IMR-90 (cell line): ENCODE measurements around the gene SLC13A5. TPM values are rescaled to one million over a fixed set of nuclear protein-coding genes. Genes with fewer than 3 reads are reported as not detected.

Experiments
- ATAC-seq: fragments of 200-7000 bp; cut with Tn5 transposase; 2 replicates; pipeline ENCODE4 v1.9.1; 2020; ENCODE audit warnings: low read depth, mild to moderate bottlenecking, moderate library complexity
- BruUV-seq: library from RNA; stranded (reverse); fragments of 400-500 nt; replicated peaks from 2 replicates; lab custom pipeline; 2021; lab: Mats Ljungman, UMichigan
- CTCF ChIA-PET: fragments of 300-600 bp; formaldehyde crosslinking; extraction: SDS; loops from one replicate; lab custom pipeline; 2021; ENCODE audit warnings: antibody characterized with exemption; lab: Yijun Ruan, JAX
- POLR2A ChIA-PET: fragments of 300-600 bp; sonication (Branson Sonifier 250); formaldehyde crosslinking; loops from one replicate; lab custom pipeline; 2022; ENCODE audit warnings: antibody characterized with exemption; ENCODE audit not compliant: unreplicated experiment; lab: Charles Lee
- DNase-seq: peaks from one replicate; pipeline ENCODE4 v3.0.0; 2013
- H2AFZ ChIP-seq: replicated peaks from 2 replicates; pipeline ENCODE3; 2013; ENCODE audit warnings: low read length, mild to moderate bottlenecking; ENCODE audit not compliant: poor library complexity
- H2AK5ac ChIP-seq: 2 replicates; pipeline ENCODE4 v1.6.1; 2013; ENCODE audit warnings: low read depth, low read length, inconsistent platforms
- H2AK9ac ChIP-seq: replicated peaks from 2 replicates; pipeline ENCODE3; 2013; ENCODE audit warnings: mild to moderate bottlenecking, low read depth, low read length, moderate library complexity; ENCODE audit not compliant: poor library complexity
- H2BK120ac ChIP-seq: 2 replicates; pipeline ENCODE4 v1.6.1; 2013; ENCODE audit warnings: low read depth, low read length, inconsistent platforms
- H2BK15ac ChIP-seq: 3 replicates; pipeline ENCODE4 v1.6.1; 2013; ENCODE audit warnings: low read depth, low read length, inconsistent platforms
- H2BK20ac ChIP-seq: 2 replicates; pipeline ENCODE4 v1.6.1; 2013; ENCODE audit warnings: low read depth, mild to moderate bottlenecking, inconsistent platforms, low read length, moderate library complexity
- H2BK5ac ChIP-seq: 2 replicates; pipeline ENCODE4 v1.6.1; 2013; ENCODE audit warnings: mild to moderate bottlenecking, low read depth, low read length, inconsistent platforms; ENCODE audit not compliant: poor library complexity, severe bottlenecking
- H3K14ac ChIP-seq: replicated peaks from 2 replicates; pipeline ENCODE4 v1.6.1; 2013; ENCODE audit warnings: low read depth, low read length, inconsistent platforms
- H3K18ac ChIP-seq: 2 replicates; pipeline ENCODE4 v1.6.1; 2013; ENCODE audit warnings: low read depth, low read length, control low read depth
- H3K23ac ChIP-seq: 2 replicates; pipeline ENCODE4 v1.6.1; 2013; ENCODE audit warnings: low read depth, low read length, inconsistent platforms
- H3K27ac ChIP-seq: 2 replicates; pipeline ENCODE4 v1.5.1; 2013; ENCODE audit warnings: mild to moderate bottlenecking, control low read depth, low read length; ENCODE audit not compliant: insufficient read depth
- H3K27me3 ChIP-seq: 2 replicates; pipeline ENCODE4 v1.6.1; 2013; ENCODE audit warnings: low read length; ENCODE audit not compliant: control insufficient read depth, insufficient read depth
- H3K36me3 ChIP-seq: 2 replicates; pipeline ENCODE4 v1.6.1; 2013; ENCODE audit warnings: low read length, mixed read lengths; ENCODE audit not compliant: control insufficient read depth, insufficient read depth
- H3K4ac ChIP-seq: 2 replicates; pipeline ENCODE4 v1.6.1; 2013; ENCODE audit warnings: low read depth, low read length, inconsistent platforms
- H3K4me1 ChIP-seq: 2 replicates; pipeline ENCODE4 v1.6.1; 2013; ENCODE audit warnings: low read length, mixed read lengths; ENCODE audit not compliant: control insufficient read depth, insufficient read depth
- H3K4me2 ChIP-seq: 2 replicates; pipeline ENCODE4 v1.6.1; 2013; ENCODE audit warnings: low read depth, mild to moderate bottlenecking, control low read depth, low read length, moderate library complexity
- H3K4me3 ChIP-seq: 2 replicates; pipeline ENCODE4 v1.5.1; 2013; ENCODE audit warnings: low read depth, mild to moderate bottlenecking, control low read depth, low read length, moderate library complexity; ENCODE audit not compliant: insufficient read depth
- H3K56ac ChIP-seq: 2 replicates; pipeline ENCODE4 v1.6.1; 2013; ENCODE audit warnings: low read length, inconsistent platforms; ENCODE audit not compliant: insufficient read depth; ENCODE audit errors: extremely low read depth
- H3K79me1 ChIP-seq, 2 experiments: 2 replicates each; pipeline ENCODE4 v1.6.1; 2013; ENCODE audit warnings: low read length in 2 of 2, inconsistent platforms in 1 of 2, low read depth in 1 of 2
- H3K9ac ChIP-seq: 2 replicates; pipeline ENCODE4 v1.6.1; 2013; ENCODE audit warnings: low read depth, low read length, control low read depth
- H3K9me1 ChIP-seq: 2 replicates; pipeline ENCODE4 v1.6.1; 2013; ENCODE audit warnings: low read length, inconsistent platforms; ENCODE audit not compliant: insufficient read depth
- H3K9me3 ChIP-seq: 2 replicates; pipeline ENCODE4 v1.6.1; 2013; ENCODE audit warnings: low read length; ENCODE audit not compliant: control insufficient read depth, insufficient read depth
- H4K20me1 ChIP-seq: 2 replicates; pipeline ENCODE4 v1.6.1; 2013; ENCODE audit warnings: low read length, inconsistent platforms; ENCODE audit not compliant: insufficient read depth
- H4K5ac ChIP-seq: 2 replicates; pipeline ENCODE4 v1.6.1; 2013; ENCODE audit warnings: mild to moderate bottlenecking, low read depth, low read length, control low read depth
- H4K8ac ChIP-seq, 2 experiments: 2 replicates each; pipeline ENCODE4 v1.6.1; 2013; ENCODE audit warnings: low read depth in 2 of 2, low read length in 2 of 2, control low read depth in 1 of 2, inconsistent platforms in 1 of 2
- H4K91ac ChIP-seq: 2 replicates; pipeline ENCODE4 v1.6.1; 2013; ENCODE audit warnings: low read depth, low read length, inconsistent platforms; ENCODE audit not compliant: insufficient read depth
- BHLHE40 ChIP-seq: fragments of 150-350 bp; IDR thresholded peaks from 2 replicates; pipeline ENCODE4 v1.6.1; 2016; ENCODE audit warnings: mild to moderate bottlenecking, low read depth, low read length
- CEBPB ChIP-seq: IDR thresholded peaks from 2 replicates; pipeline ENCODE4 v1.6.1; 2012; ENCODE audit warnings: low read depth, low read length, improper control_type of control experiment
- CHD1 ChIP-seq: IDR thresholded peaks from 2 replicates; pipeline ENCODE4 v1.6.1; 2012; ENCODE audit warnings: low read depth, low read length, improper control_type of control experiment
- ELK1 ChIP-seq: fragments of 150-350 bp; IDR thresholded peaks from 2 replicates; pipeline ENCODE4 v1.6.1; 2016; ENCODE audit warnings: low read depth, mild to moderate bottlenecking, low read length, moderate library complexity, borderline replicate concordance
- FOS ChIP-seq: fragments of 150-350 bp; IDR thresholded peaks from 2 replicates; pipeline ENCODE4 v1.6.1; 2016; ENCODE audit warnings: low read depth, low read length
- MAFK ChIP-seq: IDR thresholded peaks from 2 replicates; pipeline ENCODE4 v1.6.1; 2012; ENCODE audit warnings: low read depth, low read length, improper control_type of control experiment
- MAZ ChIP-seq: IDR thresholded peaks from 2 replicates; pipeline ENCODE4 v1.6.1; 2012; ENCODE audit warnings: low read depth, mild to moderate bottlenecking, low read length, improper control_type of control experiment, moderate library complexity, borderline replicate concordance
- MXI1 ChIP-seq: IDR thresholded peaks from 2 replicates; pipeline ENCODE4 v1.6.1; 2012; ENCODE audit warnings: low read depth, mild to moderate bottlenecking, low read length, moderate library complexity, borderline replicate concordance
- NFE2L2 ChIP-seq: fragments of 150-350 bp; IDR thresholded peaks from 2 replicates; pipeline ENCODE4 v1.6.1; 2016; ENCODE audit warnings: low read depth, mild to moderate bottlenecking, low read length
- POLR2A ChIP-seq: IDR thresholded peaks from 2 replicates; pipeline ENCODE4 v1.6.1; 2012; ENCODE audit warnings: mild to moderate bottlenecking, low read depth, low read length
- RAD21 ChIP-seq: IDR thresholded peaks from 2 replicates; pipeline ENCODE4 v1.6.1; 2012; ENCODE audit warnings: low read length, improper control_type of control experiment
- RCOR1 ChIP-seq: IDR thresholded peaks from 2 replicates; pipeline ENCODE4 v1.6.1; 2012; ENCODE audit warnings: mild to moderate bottlenecking, low read length, improper control_type of control experiment; ENCODE audit not compliant: insufficient replicate concordance
- RFX5 ChIP-seq: IDR thresholded peaks from 2 replicates; pipeline ENCODE4 v1.8.0; 2012; ENCODE audit warnings: low read depth, mild to moderate bottlenecking, low read length, moderate library complexity
- SMC3 ChIP-seq: fragments of 150-350 bp; IDR thresholded peaks from 2 replicates; pipeline ENCODE4 v1.6.1; 2016; ENCODE audit warnings: low read depth, mild to moderate bottlenecking, antibody characterized with exemption, low read length, moderate library complexity
- WGBS, 2 experiments: methylation state at CpG; one replicate each; pipeline versions ENCODE4 v1.1.5 to v1.1.7; 2013; ENCODE audit warnings: missing lambda C conversion rate in 2 of 2; ENCODE audit not compliant: insufficient read length in 1 of 2; ENCODE audit errors: extremely low coverage in 2 of 2; 5-methylcytosine and 5-hydroxymethylcytosine counted together
- dilution Hi-C: fragments of 300-500 bp; cut with HindIII; formaldehyde crosslinking; loops from one replicate; pipeline ENCODE4 v1.14.3; 2018; ENCODE audit warnings: low sequenced_read_pairs; ENCODE audit not compliant: unreplicated experiment
- in situ Hi-C: fragments of 300-500 bp; cut with MboI; formaldehyde crosslinking; loops from 3 replicates; pipeline ENCODE4 v1.14.3; 2019; ENCODE audit warnings: low sequenced_read_pairs, inconsistent platforms, mixed read lengths
- intact Hi-C: fragments of 100-400 bp; cut with micrococcal nuclease; formaldehyde crosslinking; loops from 2 replicates; pipeline ENCODE4 v1.10.0; 2022
- polyA plus RNA-seq, 3 experiments: library from polyadenylated mRNA; depleted of rRNA; stranded (reverse); fragments of >200 nt; gene quantifications; 2 replicates each; pipeline ENCODE4 v1.2.3, GENCODE V29; 2012; ENCODE audit warnings: low replicate concordance in 1 of 3
- total RNA-seq: library from RNA; depleted of rRNA; stranded (reverse); fragments of >200 nt; gene quantifications from 2 replicates; pipeline ENCODE4 v1.2.3, GENCODE V29; 2012
- TF ChIP-seq, protein P1 (sequence below): fragments of 150-350 bp; IDR thresholded peaks from 2 replicates; pipeline ENCODE4 v1.6.1; 2017; ENCODE audit warnings: mild to moderate bottlenecking, antibody characterized with exemption, low read length, low read depth

SLC13A5 gene
- total and polyA plus RNA-seq, 2 of the 4 experiments (the other 2 are of a cell fraction) = not detected

DNA sequence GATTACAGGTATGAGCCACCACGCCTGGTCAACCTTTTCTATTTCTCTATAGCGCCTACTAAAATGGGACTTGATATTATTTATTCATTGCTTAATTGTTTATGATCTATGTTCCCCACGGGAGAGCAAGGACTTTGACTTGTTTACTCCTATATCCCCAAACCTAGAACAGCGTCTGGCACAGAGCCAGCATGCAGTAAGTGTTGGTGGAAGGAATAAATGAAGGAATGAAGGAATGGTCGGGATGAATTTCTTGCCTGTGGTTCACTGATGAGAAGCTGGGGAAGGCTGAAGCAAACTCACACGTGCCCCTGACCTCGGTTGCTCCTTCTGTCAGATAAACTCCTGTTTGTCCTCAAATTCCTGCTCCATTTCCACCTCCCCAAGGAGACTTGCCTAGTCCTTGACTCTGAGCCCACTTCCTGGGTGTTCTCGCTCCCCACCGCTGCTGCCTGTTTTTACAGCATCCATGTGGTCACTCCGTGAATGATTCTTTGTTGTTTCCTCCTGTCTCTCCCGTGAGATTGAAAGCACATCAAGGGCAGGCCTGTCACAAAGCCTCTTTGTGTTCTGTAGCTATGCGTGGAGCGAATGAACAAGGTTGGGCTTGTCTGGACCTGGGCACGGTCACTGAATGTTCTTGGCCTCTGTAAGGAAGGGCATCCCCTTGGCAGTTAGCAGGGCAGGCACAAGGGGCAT lies 44.3 kb downstream of the SLC13A5 start:
- dilution Hi-C loops (no loop called here), intact Hi-C loops (loop anchor here (10.0 kb wide), 1 partner anchor 86 kb away; the partner anchor contains the start of gene XAF1), in situ Hi-C loops (loop anchor here (10.0 kb wide), 3 partner anchors 126 to 346 kb away; partner anchors contain the start of genes RNASEK and TEKT1)
- Histone ChIP-seq H3K9me1 (no peaks in the 10 kb centered on the region), H3K36me3 (no peaks in the 10 kb centered on the region), H2BK20ac (no peak overlapping the region), H3K4ac (no peak overlapping the region), H3K4me1 (no peaks in the 10 kb centered on the region), H3K23ac (no peak overlapping the region), H4K20me1 (no peaks in the 10 kb centered on the region), H3K4me2 (no peak overlapping the region), H4K8ac (no peak overlapping the region), H2BK15ac (no peak overlapping the region), H2BK5ac (no peak overlapping the region), H3K56ac (no peak overlapping the region), H4K91ac (no peak overlapping the region), H3K18ac (no peak overlapping the region), H2AK9ac (no peak overlapping the region), H2AFZ (peak overlapping the region; percentile 51), H3K9me3 (no peaks in the 10 kb centered on the region), H4K5ac (no peak overlapping the region), H2BK120ac (no peak overlapping the region), H2AK5ac (no peak overlapping the region), H3K9ac (no peak overlapping the region), H3K4me3 (no peak overlapping the region), H3K27me3 (peaks cover 20% of the 10 kb centered on the region), H3K14ac (no peak overlapping the region), H3K79me1 (no peaks in the 10 kb centered on the region), H3K27ac (no peak overlapping the region)
- ATAC-seq (no peak), DNase-seq (no peak)
- WGBS, 2 experiments = 69% methylated on average over 4 of the region's 14 CpGs; no CpG with 5 or more reads in 1 of the 2 experiments
- ChIA-PET POLR2A (no interaction called here), CTCF (interaction anchor here (1.1 kb wide), 1 partner anchor 175 kb away, joined by 4 read pairs; no protein-coding TSS in a partner anchor)
- no TSS peak for BruUV-seq
- TF ChIP-seq NFE2L2 = no peak
- TF ChIP-seq ELK1 = no peak
- no peak for TF ChIP-seq RCOR1
- no peak for TF ChIP-seq RAD21
- no peak for TF ChIP-seq MXI1
- TF ChIP-seq, protein P1, sequence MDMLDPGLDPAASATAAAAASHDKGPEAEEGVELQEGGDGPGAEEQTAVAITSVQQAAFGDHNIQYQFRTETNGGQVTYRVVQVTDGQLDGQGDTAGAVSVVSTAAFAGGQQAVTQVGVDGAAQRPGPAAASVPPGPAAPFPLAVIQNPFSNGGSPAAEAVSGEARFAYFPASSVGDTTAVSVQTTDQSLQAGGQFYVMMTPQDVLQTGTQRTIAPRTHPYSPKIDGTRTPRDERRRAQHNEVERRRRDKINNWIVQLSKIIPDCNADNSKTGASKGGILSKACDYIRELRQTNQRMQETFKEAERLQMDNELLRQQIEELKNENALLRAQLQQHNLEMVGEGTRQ = no peak
- TF ChIP-seq POLR2A = no peak
- TF ChIP-seq BHLHE40 = no peak
- no peak for TF ChIP-seq MAFK
- no peak for TF ChIP-seq CEBPB
- TF ChIP-seq SMC3 = no peak
- no peak for TF ChIP-seq MAZ
- TF ChIP-seq CHD1 = no peak
- no peak for TF ChIP-seq FOS
- TF ChIP-seq RFX5 = no peak
